Mesenchymal stem cell (in vitro differentiated cells and primary cell): ENCODE data around the gene CDRT4.

Source experiments
- DNase-seq: peaks from one replicate; pipeline ENCODE4 v3.0.0-alpha.2; 2013
- H2AFZ ChIP-seq: one replicate; pipeline ENCODE4 v1.6.1; 2013; ENCODE audit warnings: low read depth, mild to moderate bottlenecking, control low read depth, inconsistent platforms, low read length, moderate library complexity
- H2AK5ac ChIP-seq: 2 replicates; pipeline ENCODE4 v1.6.1; 2013; ENCODE audit warnings: low read length, moderate library complexity, mild to moderate bottlenecking, inconsistent platforms; ENCODE audit not compliant: severe bottlenecking
- H2BK120ac ChIP-seq: one replicate; pipeline ENCODE4 v1.6.1; 2013; ENCODE audit warnings: low read depth, mild to moderate bottlenecking, inconsistent platforms, low read length, moderate library complexity
- H2BK12ac ChIP-seq, 2 experiments: one replicate each; pipeline ENCODE4 v1.6.1; 2013; ENCODE audit warnings: inconsistent platforms in 2 of 2, low read length in 2 of 2, mild to moderate bottlenecking in 2 of 2, moderate library complexity in 2 of 2, control low read depth in 1 of 2
- H2BK15ac ChIP-seq: one replicate; pipeline ENCODE4 v1.6.1; 2013; ENCODE audit warnings: mild to moderate bottlenecking, low read depth, inconsistent platforms; ENCODE audit not compliant: poor library complexity, severe bottlenecking
- H2BK5ac ChIP-seq: 2 replicates; pipeline ENCODE4 v1.6.1; 2013; ENCODE audit warnings: low read depth, mild to moderate bottlenecking, low read length, control low read depth, inconsistent platforms; ENCODE audit not compliant: poor library complexity, severe bottlenecking
- H3K14ac ChIP-seq, 2 experiments: one replicate each; pipeline ENCODE4 v1.6.1; 2013; ENCODE audit warnings: inconsistent platforms in 2 of 2, low read length in 2 of 2, control low read depth in 1 of 2, mild to moderate bottlenecking in 1 of 2, moderate library complexity in 1 of 2
- H3K18ac ChIP-seq, 2 experiments: one replicate each; pipeline ENCODE4 v1.6.1; 2013; ENCODE audit warnings: inconsistent platforms in 2 of 2, low read length in 2 of 2, control low read depth in 1 of 2, low read depth in 1 of 2, mild to moderate bottlenecking in 1 of 2
- H3K23ac ChIP-seq, 2 experiments: one replicate each; pipeline ENCODE4 v1.6.1; 2013; ENCODE audit warnings: inconsistent platforms in 2 of 2, low read length in 2 of 2, mild to moderate bottlenecking in 2 of 2, moderate library complexity in 2 of 2, control low read depth in 1 of 2
- H3K27ac ChIP-seq: 2 replicates; pipeline ENCODE4 v1.5.1; 2013; ENCODE audit warnings: mild to moderate bottlenecking, moderate library complexity, low read length, control low read depth, inconsistent platforms; ENCODE audit not compliant: poor library complexity, severe bottlenecking
- H3K27me3 ChIP-seq, 2 experiments: 2 replicates each; pipeline versions ENCODE4 v1.6.1 to v1.7.0; 2013; ENCODE audit warnings: low read length in 2 of 2, mild to moderate bottlenecking in 2 of 2, moderate library complexity in 2 of 2, control low read depth in 1 of 2, inconsistent platforms in 1 of 2; ENCODE audit not compliant: control insufficient read depth in 1 of 2, insufficient read depth in 1 of 2
- H3K36me3 ChIP-seq, 2 experiments: 2 replicates each; pipeline versions ENCODE4 v1.6.1 to v1.7.0; 2013; ENCODE audit warnings: low read length in 2 of 2, control low read depth in 1 of 2, inconsistent platforms in 1 of 2, low read depth in 1 of 2, mild to moderate bottlenecking in 1 of 2; ENCODE audit not compliant: insufficient read depth in 2 of 2, control insufficient read depth in 1 of 2
- H3K4ac ChIP-seq, 2 experiments: one replicate each; pipeline ENCODE4 v1.6.1; 2013; ENCODE audit warnings: inconsistent platforms in 2 of 2, low read length in 2 of 2, mild to moderate bottlenecking in 2 of 2, moderate library complexity in 2 of 2, control low read depth in 1 of 2, low read depth in 1 of 2
- H3K4me1 ChIP-seq: 2 replicates; pipeline ENCODE4 v1.6.1; 2013; ENCODE audit warnings: low read depth, low read length, control low read depth; ENCODE audit not compliant: control insufficient read depth, insufficient read depth
- H3K4me2 ChIP-seq: 2 replicates; pipeline ENCODE4 v1.6.1; 2013; ENCODE audit warnings: low read length, mild to moderate bottlenecking, inconsistent platforms; ENCODE audit not compliant: poor library complexity, severe bottlenecking
- H3K4me3 ChIP-seq, 2 experiments: 2 replicates each; pipeline versions ENCODE4 v1.5.1 to v1.7.0; 2013; ENCODE audit warnings: low read length in 2 of 2, mild to moderate bottlenecking in 2 of 2, control low read depth in 1 of 2, low read depth in 1 of 2; ENCODE audit not compliant: insufficient read depth in 1 of 2
- H3K79me1 ChIP-seq: replicated peaks from 2 replicates; pipeline ENCODE4 v1.6.1; 2013; ENCODE audit warnings: mild to moderate bottlenecking, control low read depth, low read length, inconsistent platforms; ENCODE audit not compliant: poor library complexity, severe bottlenecking
- H3K9ac ChIP-seq: 2 replicates; pipeline ENCODE4 v1.7.0; 2013; ENCODE audit warnings: mild to moderate bottlenecking, low read length, moderate library complexity
- H3K9me3 ChIP-seq: 2 replicates; pipeline ENCODE4 v1.7.0; 2013; ENCODE audit warnings: mild to moderate bottlenecking, low read length; ENCODE audit not compliant: control insufficient read depth
- H4K8ac ChIP-seq: one replicate; pipeline ENCODE4 v1.6.1; 2013; ENCODE audit warnings: inconsistent platforms, mild to moderate bottlenecking, low read length, moderate library complexity
- H4K91ac ChIP-seq: one replicate; pipeline ENCODE4 v1.6.1; 2013; ENCODE audit warnings: mild to moderate bottlenecking, low read length, inconsistent platforms
- WGBS: methylation state at CpG from one replicate; pipeline ENCODE4 v1.1.7; 2013; ENCODE audit warnings: mixed read lengths; 5-methylcytosine and 5-hydroxymethylcytosine counted together

The CDRT4 gene

DNA sequence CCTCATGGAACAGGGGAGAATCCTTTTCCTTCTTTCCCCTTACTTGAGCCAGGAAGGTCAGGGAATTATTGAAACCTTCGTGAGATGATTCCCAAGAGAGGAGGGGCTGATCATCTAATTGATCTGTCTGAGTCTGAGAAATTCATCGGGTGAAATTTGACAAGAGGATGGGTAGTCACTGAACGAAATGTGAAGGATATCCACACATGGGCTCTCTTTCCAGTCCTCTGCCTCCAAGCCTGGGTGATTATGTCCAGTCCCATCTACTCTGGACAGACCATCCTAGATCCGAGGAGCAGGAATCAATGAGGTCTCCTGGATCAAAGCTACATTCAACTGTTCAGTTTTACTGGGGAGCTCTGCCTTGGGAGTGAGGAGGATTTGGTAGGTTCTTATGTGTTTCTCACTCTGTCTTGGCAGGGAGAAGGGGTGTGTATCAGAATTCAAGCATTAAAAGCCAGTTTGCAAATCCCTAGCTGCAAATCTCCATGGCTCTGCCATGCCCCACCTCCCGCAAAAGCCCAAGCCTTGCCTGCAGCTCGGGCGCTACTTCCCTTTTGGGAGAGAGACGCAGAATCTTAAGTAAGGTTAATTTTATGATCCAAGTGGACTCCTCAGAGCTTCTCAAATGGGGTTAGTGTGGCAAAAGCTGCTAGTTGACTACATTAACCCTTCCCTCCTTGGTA lies 78.9 kb downstream of the CDRT4 start:
- H3K4me3 ChIP-seq, result no peak overlapping the region
- 84% methylated on average over 8 of the region's 8 CpGs for WGBS
- no peak overlapping the region for H3K27ac ChIP-seq
- no peaks in the 10 kb centered on the region for H3K4me1 ChIP-seq
- H2BK15ac ChIP-seq, result no peak overlapping the region
- no peak overlapping the region for H4K8ac ChIP-seq
- no peaks in the 10 kb centered on the region for H3K9me3 ChIP-seq
- H4K91ac ChIP-seq, result no peak overlapping the region
- H3K9ac ChIP-seq, result no peak overlapping the region
- no peak overlapping the region for H3K18ac ChIP-seq
- H2BK5ac ChIP-seq, result no peak overlapping the region
- no peak overlapping the region for H3K14ac ChIP-seq
- H2BK12ac ChIP-seq, result no peak overlapping the region
- H2BK120ac ChIP-seq, result no peak overlapping the region
- no peaks in the 10 kb centered on the region for H3K79me1 ChIP-seq
- H2AK5ac ChIP-seq, result no peak overlapping the region
- H3K4ac ChIP-seq, result no peak overlapping the region
- H3K4me2 ChIP-seq, result no peak overlapping the region
- DNase-seq, result no peak
- no peaks in the 10 kb centered on the region for H3K36me3 ChIP-seq
- no peak overlapping the region for H2AFZ ChIP-seq
- no peaks in the 10 kb centered on the region for H3K27me3 ChIP-seq
- H3K23ac ChIP-seq, result no peak overlapping the region

DNA sequence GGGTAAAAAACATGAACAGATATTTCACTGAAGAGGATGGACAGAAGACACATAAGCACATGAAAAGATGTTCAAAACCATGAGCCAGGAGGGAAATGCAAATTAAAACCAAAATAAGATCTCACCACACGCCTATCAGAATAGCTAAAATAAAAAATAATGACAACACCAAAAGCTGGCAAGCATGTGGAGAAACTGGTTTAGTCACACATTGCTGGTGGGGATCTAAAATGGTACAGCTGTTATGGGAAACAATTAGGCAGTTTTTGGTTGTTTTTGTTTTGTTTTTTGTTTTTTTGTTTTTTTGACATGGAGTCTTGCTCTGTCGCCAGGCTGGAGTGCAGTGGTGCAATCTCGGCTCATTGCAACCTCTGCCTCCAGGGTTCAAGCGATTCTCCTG lies 81.3 kb downstream of the CDRT4 start:
- no peak overlapping the region for H3K4me3 ChIP-seq
- no peaks in the 10 kb centered on the region for H3K4me1 ChIP-seq
- no peaks in the 10 kb centered on the region for H3K27me3 ChIP-seq
- H3K4me2 ChIP-seq, result no peak overlapping the region
- no peaks in the 10 kb centered on the region for H3K36me3 ChIP-seq
- H2AFZ ChIP-seq, result no peak overlapping the region
- no peak overlapping the region for H4K91ac ChIP-seq
- 97% methylated on average over 3 of the region's 4 CpGs for WGBS
- no peak overlapping the region for H2BK12ac ChIP-seq
- H3K4ac ChIP-seq, result no peak overlapping the region
- no peak overlapping the region for H3K14ac ChIP-seq
- H2BK5ac ChIP-seq, result no peak overlapping the region
- H4K8ac ChIP-seq, result no peak overlapping the region
- no peak overlapping the region for H2BK15ac ChIP-seq
- no peak overlapping the region for H3K18ac ChIP-seq
- no peaks in the 10 kb centered on the region for H3K79me1 ChIP-seq
- H3K27ac ChIP-seq, result no peak overlapping the region
- no peak overlapping the region for H2AK5ac ChIP-seq
- H2BK120ac ChIP-seq, result no peak overlapping the region
- DNase-seq, result no peak
- no peaks in the 10 kb centered on the region for H3K9me3 ChIP-seq
- H3K23ac ChIP-seq, result no peak overlapping the region
- no peak overlapping the region for H3K9ac ChIP-seq
